HCT116 (cell line): ENCODE measurements around the gene CASR. TPM values are rescaled to one million over a fixed set of nuclear protein-coding genes. Genes with fewer than 3 reads are reported as not detected.

Experiments used
- ATAC-seq: fragments of 200-7000 bp; cut with Tn5 transposase; 2 replicates; pipeline ENCODE4 v1.9.1; 2020; ENCODE audit warnings: mild to moderate bottlenecking, moderate library complexity
- BruUV-seq: library from RNA; stranded (reverse); fragments of 400-500 nt; replicated peaks from 2 replicates; lab custom pipeline; 2021; lab: Mats Ljungman, UMichigan
- CTCF ChIA-PET: fragments of 300-600 bp; sonication (Branson Sonifier 250); formaldehyde crosslinking; loops from one replicate; lab custom pipeline; 2021; ENCODE audit warnings: antibody characterized with exemption; lab: Charles Lee
- POLR2A ChIA-PET: fragments of 300-600, 350-600 bp; sonication (Branson Sonifier 250); formaldehyde crosslinking; loops from one replicate; lab custom pipeline; 2021; ENCODE audit warnings: antibody characterized with exemption; lab: Charles Lee
- RAD21 ChIA-PET, 2 experiments: fragments of 300-600 bp; sonication (Branson Sonifier 250); formaldehyde crosslinking; loops; one replicate each; lab custom pipeline; 2023; ENCODE audit warnings: low total read pairs in 2 of 2; ENCODE audit not compliant: uncharacterized antibody in 2 of 2, unreplicated experiment in 2 of 2, low non-redundant PET in 1 of 2; lab: Charles Lee
- DNase-seq: peaks from one replicate; pipeline ENCODE4 v3.0.0-alpha.2; 2010; ENCODE audit warnings: low read depth, low spot score
- H2AFZ ChIP-seq: fragments of 200-600 bp; shearing (Covaris generic), sonication (generic); 2 replicates; pipeline ENCODE4 v1.6.1; 2017; ENCODE audit warnings: low read depth, mixed run types, mixed read lengths, antibody characterized with exemption, low read length; ENCODE audit not compliant: poor library complexity, severe bottlenecking
- H3K27ac ChIP-seq: 2 replicates; pipeline ENCODE4 v1.5.1; 2012; ENCODE audit warnings: low read depth, low read length
- H3K27me3 ChIP-seq: fragments of 200-600 bp; sonication (generic); 2 replicates; pipeline ENCODE4 v1.6.1; 2016; ENCODE audit warnings: mixed run types, low read length, mixed read lengths; ENCODE audit not compliant: insufficient read depth
- H3K36me3 ChIP-seq, 2 experiments: fragments of 200-500 bp in 1 of 2; fragments of 200-600 bp in 1 of 2; sonication (Bioruptor generic) in 1 of 2; sonication (generic) in 1 of 2; 2 replicates each; pipeline versions ENCODE4 v1.5.1 to v1.6.1; 2014 to 2016; ENCODE audit warnings: low read length in 2 of 2, inconsistent platforms in 1 of 2, mixed read lengths in 1 of 2, mixed run types in 1 of 2; ENCODE audit not compliant: insufficient read depth in 2 of 2, control insufficient read depth in 1 of 2
- H3K4me1 ChIP-seq, 2 experiments: fragments of 200-600 bp in 1 of 2; sonication (generic) in 1 of 2; 2 replicates each; pipeline versions ENCODE4 v1.5.1 to v1.6.1; 2012 to 2017; ENCODE audit warnings: low read length in 2 of 2, inconsistent platforms in 1 of 2, mild to moderate bottlenecking in 1 of 2, mixed read lengths in 1 of 2, mixed run types in 1 of 2, moderate library complexity in 1 of 2; ENCODE audit not compliant: insufficient read depth in 2 of 2, control insufficient read depth in 1 of 2
- H3K4me2 ChIP-seq: fragments of 200-600 bp; sonication (generic); 2 replicates; pipeline ENCODE4 v1.6.1; 2017; ENCODE audit warnings: mixed run types, low read length, mixed read lengths
- H3K4me3 ChIP-seq, 2 experiments: fragments of 200-600 bp in 1 of 2; sonication (generic) in 1 of 2; replicated peaks in 1 of 2; 2 replicates each; pipeline ENCODE4 v1.5.1; 2011 to 2016; ENCODE audit warnings: low read length in 2 of 2, control low read depth in 1 of 2, low read depth in 1 of 2, mild to moderate bottlenecking in 1 of 2, mixed read lengths in 1 of 2, mixed run types in 1 of 2
- H3K79me2 ChIP-seq: fragments of 200-600 bp; sonication (generic); 2 replicates; pipeline ENCODE4 v1.6.1; 2017; ENCODE audit warnings: mild to moderate bottlenecking, mixed run types, low read length, moderate library complexity, mixed read lengths; ENCODE audit not compliant: insufficient read depth
- H3K9ac ChIP-seq: fragments of 200-600 bp; sonication (generic); 2 replicates; pipeline ENCODE4 v1.6.1; 2016; ENCODE audit warnings: low read length, mixed read lengths
- H3K9me2 ChIP-seq: fragments of 200-600 bp; sonication (generic), shearing (Covaris generic); 2 replicates; pipeline ENCODE4 v1.6.1; 2017; ENCODE audit warnings: mixed run types, mild to moderate bottlenecking, moderate library complexity; ENCODE audit not compliant: insufficient read depth
- H3K9me3 ChIP-seq, 2 experiments: fragments of 200-500 bp in 1 of 2; fragments of 200-600 bp in 1 of 2; sonication (Bioruptor generic) in 1 of 2; sonication (generic) in 1 of 2; 2 replicates each; pipeline ENCODE4 v1.6.1; 2014 to 2017; ENCODE audit warnings: low read length in 2 of 2, mixed read lengths in 2 of 2, inconsistent platforms in 1 of 2, low read depth in 1 of 2, mild to moderate bottlenecking in 1 of 2, mixed run types in 1 of 2, moderate library complexity in 1 of 2; ENCODE audit not compliant: control insufficient read depth in 1 of 2, insufficient read depth in 1 of 2
- H4K20me1 ChIP-seq: fragments of 200-600 bp; sonication (generic), shearing (Covaris generic); 2 replicates; pipeline ENCODE4 v1.6.1; 2017; ENCODE audit warnings: mixed run types, mild to moderate bottlenecking, moderate library complexity; ENCODE audit not compliant: insufficient read depth
- CTCF ChIP-seq, 3 experiments: fragments of 200-600 bp in 1 of 3; sonication (generic) in 1 of 3; IDR thresholded peaks in 2 of 3; conservative IDR thresholded peaks in 1 of 3; 2 replicates each; pipeline ENCODE4 v1.5.1; 2012 to 2017; ENCODE audit warnings: low read depth in 2 of 3, low read length in 2 of 3, antibody characterized with exemption in 1 of 3, borderline replicate concordance in 1 of 3, control low read depth in 1 of 3, mild to moderate bottlenecking in 1 of 3, mixed read lengths in 1 of 3, mixed run types in 1 of 3, moderate library complexity in 1 of 3; ENCODE audit not compliant: insufficient read depth in 1 of 3
- EGR1 ChIP-seq: IDR thresholded peaks from 2 replicates; pipeline ENCODE4 v1.6.1; 2012; ENCODE audit warnings: low read depth
- ELF1 ChIP-seq: IDR thresholded peaks from 2 replicates; pipeline ENCODE4 v1.6.1; 2012; ENCODE audit warnings: low read depth, borderline replicate concordance
- EZH2 ChIP-seq: fragments of 200-600 bp; sonication (generic); IDR thresholded peaks from 2 replicates; pipeline ENCODE4 v1.6.1; 2017; ENCODE audit warnings: antibody characterized with exemption, mixed run types
- JUND ChIP-seq: IDR thresholded peaks from 2 replicates; pipeline ENCODE4 v1.6.1; 2012
- SIN3A ChIP-seq: IDR thresholded peaks from 2 replicates; pipeline ENCODE4 v1.6.1; 2012; ENCODE audit warnings: low read depth
- YY1 ChIP-seq: IDR thresholded peaks from 2 replicates; pipeline ENCODE4 v1.6.1; 2011; ENCODE audit warnings: low read length, low read depth, moderate library complexity, mild to moderate bottlenecking; ENCODE audit not compliant: insufficient replicate concordance; ENCODE audit errors: extremely low read depth
- ZBTB33 ChIP-seq: IDR thresholded peaks from 2 replicates; pipeline ENCODE4 v1.6.1; 2011; ENCODE audit warnings: mild to moderate bottlenecking, low read length, moderate library complexity; ENCODE audit not compliant: insufficient replicate concordance; ENCODE audit errors: extremely low read depth
- intact Hi-C: fragments of 100-400 bp; cut with micrococcal nuclease; formaldehyde crosslinking; loops from 2 replicates; pipeline ENCODE4 v1.10.0; 2022
- total RNA-seq: library from RNA; stranded (reverse); gene quantifications from one replicate; pipeline ENCODE4 v1.2.1, GENCODE V29; 2021; ENCODE audit not compliant: unreplicated experiment

Gene CASR
- total RNA-seq, 1 experiment from 2014 or later: not detected

- H4K20me1 ChIP-seq: no peaks in the 10 kb centered on the region
- ChIA-PET POLR2A (no interaction called here), RAD21 (no interaction called here), CTCF (no interaction called here)
- H3K36me3 ChIP-seq: no peaks in the 10 kb centered on the region
- intact Hi-C loops: no loop called here
- no peaks in the 10 kb centered on the region for H3K9me3 ChIP-seq
- no peak overlapping the region for H3K27ac ChIP-seq
- ATAC-seq (no peak), DNase-seq (no peak)
- no peaks in the 10 kb centered on the region for H3K9me2 ChIP-seq
- no peak overlapping the region for H2AFZ ChIP-seq
- no peak overlapping the region for H3K9ac ChIP-seq
- no peak overlapping the region for H3K4me3 ChIP-seq
- TF ChIP-seq JUND: no peak
- no peak for TF ChIP-seq ELF1
- TF ChIP-seq CTCF (IDR thresholded peaks at IDR 0.05 in 2 of 3, conservative IDR thresholded peaks at IDR 0.05 in 1 of 3; ENCODE audit: borderline replicate concordance in 1 of 3, insufficient read depth in 1 of 3, low read depth in 2 of 3, low read length in 2 of 3): peak in 1 of 3 experiments; percentile 8; a peak in 1 of 6 replicates
- no peak for TF ChIP-seq EZH2
- no peak for TF ChIP-seq YY1
- no peaks in the 10 kb centered on the region for H3K79me2 ChIP-seq
- no peak overlapping the region for H3K4me2 ChIP-seq
- no TSS peak for BruUV-seq
- H3K27me3 ChIP-seq: peaks cover 6% of the 10 kb centered on the region; the same call in 1 of the 2 replicates
- H3K4me1 ChIP-seq: no peaks in the 10 kb centered on the region
Measured at GRCh38 chr3:122239112-122239511, 55.6 kb downstream of the CASR start.

GRCh38 chr3:122245513-122246174, 62.2 kb downstream of the CASR start:
- Histone ChIP-seq H4K20me1 (no peaks in the 10 kb centered on the region), H3K4me2 (no peak overlapping the region), H3K27ac (no peak overlapping the region), H3K4me3 (no peak overlapping the region), H3K9me2 (no peaks in the 10 kb centered on the region), H3K27me3 (0 out of 2 replicates have a peak, but pooled peaks cover 6% of the 10 kb centered on the region), H3K9me3 (no peaks in the 10 kb centered on the region), H2AFZ (peak overlapping the region; percentile 51), H3K9ac (no peak overlapping the region), H3K36me3 (no peaks in the 10 kb centered on the region)
- CTCF ChIA-PET: no interaction called here
- DNase-seq: no peak
- BruUV-seq: no TSS peak
- TF ChIP-seq EGR1: no peak
- peak in 2 of 3 experiments; percentile 12 to 43; a peak in 2 of 6 replicates for TF ChIP-seq CTCF (IDR thresholded peaks at IDR 0.05 in 2 of 3, conservative IDR thresholded peaks at IDR 0.05 in 1 of 3; ENCODE audit: borderline replicate concordance in 1 of 3, insufficient read depth in 1 of 3, low read depth in 2 of 3, low read length in 2 of 3)
- TF ChIP-seq ZBTB33: no peak
- no peak for TF ChIP-seq SIN3A
- no peak for TF ChIP-seq YY1
- TF ChIP-seq, all 23 proteins: peak for 1
- Histone ChIP-seq H3K4me1 (no peaks in the 10 kb centered on the region), H3K79me2 (no peaks in the 10 kb centered on the region)
- no peak for ATAC-seq
- POLR2A ChIA-PET: no interaction called here
- RAD21 ChIA-PET: no interaction called here
- intact Hi-C loops: no loop called here
